GM18867 (cell line): Measurements from ENCODE around the gene TEX29.

Experiments
- ATAC-seq: cut with Tn5 transposase; IDR thresholded peaks from one replicate; pipeline ENCODE4 v1.9.1; 2021; ENCODE audit warnings: mild to moderate bottlenecking, moderate library complexity; ENCODE audit not compliant: unreplicated experiment

Gene TEX29

GRCh38 chr13:111365149-111366005 lies 44.9 kb downstream of the TEX29 start:
- no peak for ATAC-seq

- peak; percentile 50 for ATAC-seq
Observed at GRCh38 chr13:111367340-111367739, 46.9 kb downstream of the TEX29 start.

GRCh38 chr13:111368091-111368490 lies 47.6 kb downstream of the TEX29 start:
- no peak for ATAC-seq

- ATAC-seq, result no peak
Observed at GRCh38 chr13:111370147-111370546, 49.7 kb downstream of the TEX29 start.

GRCh38 chr13:111370570-111371535 lies 50.4 kb downstream of the TEX29 start:
- no peak for ATAC-seq

- ATAC-seq, result no peak
Observed at GRCh38 chr13:111371720-111372119, 51.3 kb downstream of the TEX29 start.

- ATAC-seq, result no peak
Observed at GRCh38 chr13:111372651-111373425, 52.4 kb downstream of the TEX29 start.

DNA sequence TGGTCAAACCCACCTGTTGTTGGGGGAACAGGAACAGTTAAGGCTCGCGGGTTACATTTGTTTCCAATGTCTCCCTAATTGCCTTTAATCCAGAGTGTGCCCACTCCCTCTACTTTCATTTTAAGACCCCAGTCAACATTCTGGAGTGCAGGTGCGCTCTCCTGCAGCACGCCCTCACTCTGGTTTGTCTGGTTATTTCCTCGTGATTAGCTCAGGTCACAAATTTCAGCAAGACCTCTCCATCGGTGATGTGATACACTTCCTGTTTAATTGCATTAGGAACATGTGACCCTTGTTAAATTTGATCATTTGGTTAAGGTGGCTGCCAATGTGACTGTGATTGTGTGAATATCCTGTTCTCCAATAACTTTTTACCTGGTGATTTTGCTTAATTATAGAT lies 53.0 kb downstream of the TEX29 start:
- ATAC-seq, result no peak

DNA sequence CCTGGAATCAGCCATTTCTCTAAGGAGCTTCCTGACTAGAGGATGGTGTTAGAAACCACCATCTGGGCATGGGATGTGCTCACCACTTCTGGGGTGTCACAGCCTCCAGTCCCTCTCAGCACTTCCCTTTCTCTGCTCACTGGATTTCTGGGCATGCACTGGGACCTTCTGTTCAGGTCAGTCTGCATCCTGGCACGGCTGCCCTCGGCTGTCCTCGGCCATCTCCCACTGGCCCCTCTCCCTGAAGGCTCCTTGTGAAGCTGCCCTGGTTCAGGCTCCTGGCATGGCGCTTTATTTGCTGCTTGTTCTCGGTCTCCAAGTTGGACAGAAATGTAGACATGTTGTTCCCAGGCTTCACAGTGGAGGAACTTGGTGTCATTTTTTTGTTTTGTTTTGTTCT lies 60.0 kb downstream of the TEX29 start:
- no peak for ATAC-seq

DNA sequence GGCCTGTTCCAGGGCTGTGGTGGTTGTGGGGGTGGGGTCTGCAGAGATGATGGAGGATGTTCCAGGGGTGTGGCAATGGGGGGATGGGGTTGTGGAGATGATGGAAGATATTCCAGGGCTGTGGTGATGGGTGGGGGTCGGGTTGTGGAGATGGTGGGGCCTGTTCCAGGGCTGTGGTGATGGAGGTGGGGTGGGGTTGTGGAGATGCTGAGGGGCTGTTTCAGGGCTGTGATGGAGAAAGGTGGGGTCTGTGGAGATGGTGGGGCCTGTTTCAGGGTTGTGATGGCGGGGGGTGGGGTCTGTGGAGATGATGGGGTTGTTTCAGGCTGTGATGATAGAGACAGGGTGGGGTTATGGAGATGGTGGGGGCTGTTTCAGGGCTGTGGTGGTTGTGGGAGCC lies 62.0 kb downstream of the TEX29 start:
- no peak for ATAC-seq

- no peak for ATAC-seq
Observed at GRCh38 chr13:111382877-111383276, 62.4 kb downstream of the TEX29 start.

DNA sequence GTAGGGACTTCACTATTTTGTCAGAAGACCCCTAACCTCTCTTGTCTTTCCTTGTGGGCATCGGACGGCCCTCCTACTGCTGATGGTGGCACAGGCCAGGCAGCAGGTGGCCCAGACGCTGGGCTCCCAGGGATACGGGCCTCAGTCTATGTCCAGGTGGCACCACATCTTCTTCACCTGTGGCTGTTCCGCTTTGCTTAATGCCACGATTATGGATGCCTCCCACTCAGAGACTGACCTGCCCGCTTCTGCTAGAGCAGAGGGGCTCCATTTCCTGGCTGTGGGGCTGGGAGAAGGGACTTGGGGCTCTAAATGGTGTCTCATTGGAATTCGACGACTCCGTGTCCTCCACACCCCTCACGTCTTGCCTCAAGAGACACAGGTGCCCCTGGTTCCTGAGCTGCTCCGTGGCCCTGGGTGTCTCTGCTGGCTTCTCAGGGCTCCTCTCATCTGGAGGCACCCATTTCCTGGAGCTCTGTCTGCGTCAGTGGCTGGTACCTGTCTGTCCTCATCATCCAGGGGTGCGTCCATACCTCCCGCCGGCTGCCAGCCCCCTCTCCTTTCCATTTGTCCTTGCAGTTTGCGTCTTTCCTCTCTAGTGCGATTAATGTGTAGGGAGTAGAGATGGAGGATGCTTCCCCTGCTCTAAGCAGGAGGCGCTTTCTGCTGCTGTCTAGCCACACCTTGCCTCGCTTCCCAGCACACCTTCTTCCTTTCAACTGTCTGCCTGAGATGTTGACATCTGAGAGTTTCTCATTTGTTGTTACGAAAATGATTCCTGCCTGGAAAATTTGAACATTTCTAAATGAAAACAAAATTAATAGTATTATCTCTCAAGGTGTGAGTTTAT lies 63.4 kb downstream of the TEX29 start:
- no peak for ATAC-seq

DNA sequence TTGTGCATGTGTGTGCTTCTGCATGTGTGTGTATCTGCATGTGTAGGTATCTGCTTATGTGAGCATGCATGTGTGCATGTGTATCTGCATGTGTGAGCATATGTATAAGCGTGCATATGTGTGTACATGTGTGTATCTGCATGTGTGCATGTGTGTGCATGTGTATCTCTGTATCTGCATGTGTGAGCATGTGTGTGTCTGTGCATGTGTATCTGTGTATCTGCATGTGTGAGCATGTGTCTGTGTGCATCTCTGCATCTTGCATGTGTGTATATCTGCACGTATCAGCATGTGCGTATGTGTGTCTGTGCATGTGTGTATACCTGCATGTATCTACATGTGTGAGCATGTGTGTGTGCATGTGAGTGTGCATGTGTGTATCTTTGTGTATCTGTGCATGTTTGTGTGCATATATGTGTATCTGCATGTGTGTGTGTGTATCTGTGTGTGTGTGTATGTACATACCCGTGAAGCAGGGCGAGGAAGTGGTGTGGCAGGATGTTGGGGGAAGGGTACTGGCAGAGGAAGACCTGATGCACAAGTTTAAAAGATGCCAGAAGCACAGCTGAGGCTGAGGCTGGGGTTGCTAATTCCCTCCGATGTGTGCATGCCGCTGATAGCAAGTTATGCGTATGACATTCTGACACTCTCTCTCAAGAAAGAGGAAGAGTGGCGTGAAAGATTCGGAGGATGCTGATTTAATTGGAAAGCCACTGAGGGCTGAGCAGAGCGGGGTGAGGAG lies 64.2 kb downstream of the TEX29 start:
- ATAC-seq, result no peak

GRCh38 chr13:111385183-111385857 lies 64.9 kb downstream of the TEX29 start:
- ATAC-seq, result no peak

DNA sequence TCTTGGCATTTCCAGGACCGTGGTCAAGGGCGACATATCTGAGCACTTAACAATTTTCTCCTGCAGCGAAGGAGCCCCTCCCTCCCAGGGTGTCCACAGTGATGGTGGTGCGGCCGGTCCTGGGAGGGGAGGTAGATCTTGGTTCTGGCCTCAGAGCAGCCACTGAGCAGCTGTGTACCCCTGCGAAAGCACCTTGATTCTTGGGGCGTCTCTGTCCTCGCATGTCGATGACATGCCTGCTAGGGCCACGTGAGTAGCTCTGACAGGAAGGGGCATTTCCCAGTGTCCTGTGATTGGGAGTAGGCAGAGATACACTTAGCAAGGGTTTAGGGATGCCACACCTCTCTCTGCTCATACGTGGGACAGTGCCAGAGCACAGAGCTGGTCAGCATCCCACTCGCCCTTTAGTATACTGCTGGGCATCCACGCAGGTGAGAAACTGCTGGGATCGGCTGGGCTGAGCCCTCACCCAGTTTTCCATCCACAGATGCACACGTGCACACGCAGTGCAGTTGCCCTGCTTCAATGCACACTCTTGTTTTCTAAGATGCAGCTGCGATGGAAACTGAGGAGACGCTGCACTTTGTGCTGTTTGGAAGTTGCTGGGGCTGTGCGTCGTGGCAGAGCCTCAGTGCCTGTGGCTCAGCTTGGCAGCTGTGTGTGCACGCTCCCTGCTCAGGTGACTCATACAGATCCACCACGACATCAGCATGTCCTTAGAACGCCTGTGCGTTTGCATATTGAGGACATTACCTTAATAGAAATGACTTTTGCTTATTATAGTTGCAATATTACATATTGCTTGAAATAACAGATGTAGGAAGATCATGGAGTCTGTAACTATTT lies 66.8 kb downstream of the TEX29 start:
- no peak for ATAC-seq

- ATAC-seq, result no peak
Observed at GRCh38 chr13:111387945-111388600, 67.6 kb downstream of the TEX29 start.

- ATAC-seq, result no peak
Observed at GRCh38 chr13:111388851-111389500, 68.5 kb downstream of the TEX29 start.
